GM18498 (cell line): ENCODE measurements around the gene TRAF3IP1.
"Not testable (repeated sequence)": the region's sequence is repeated elsewhere in the genome, so short reads cannot be mapped to it uniquely, and the experiment has no call there.

Source experiments
- ATAC-seq: cut with Tn5 transposase; IDR thresholded peaks from one replicate; pipeline ENCODE4 v1.9.1; 2021; ENCODE audit warnings: mild to moderate bottlenecking, moderate library complexity; ENCODE audit not compliant: unreplicated experiment

Gene TRAF3IP1

DNA sequence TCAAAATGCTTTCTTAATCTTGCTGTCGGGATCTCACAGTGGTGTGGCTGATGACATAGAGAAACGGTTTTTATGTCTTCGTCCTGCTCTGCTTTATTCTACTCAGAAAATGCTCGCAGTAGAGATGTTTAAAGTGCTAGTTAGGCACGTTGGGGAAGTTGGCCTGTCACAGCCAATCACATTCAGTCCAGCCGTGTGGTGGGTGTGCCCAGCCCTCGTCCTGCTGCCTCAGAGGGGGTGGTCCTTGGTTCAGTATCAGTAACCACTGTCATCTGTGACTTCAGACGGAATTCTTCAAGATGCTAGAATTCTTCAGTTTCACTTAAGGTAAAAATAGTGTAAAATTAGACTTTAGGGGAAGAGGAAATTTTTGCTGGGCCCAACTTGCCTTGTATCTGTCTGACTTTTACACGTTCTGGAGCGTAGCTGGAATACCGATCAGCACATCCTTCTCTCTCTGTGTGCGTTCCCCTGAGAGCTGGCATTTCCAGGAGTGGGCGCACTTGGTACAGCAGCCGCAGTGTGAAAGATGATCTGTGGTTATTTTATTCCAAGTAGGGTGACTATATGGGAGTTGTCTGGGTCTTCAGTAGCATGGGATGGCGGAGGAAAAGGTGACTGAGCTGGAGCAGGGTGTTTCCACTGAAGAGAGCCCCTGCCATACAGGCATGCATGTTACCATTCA lies 18.5 kb downstream of the TRAF3IP1 start:
- no peak for ATAC-seq

DNA sequence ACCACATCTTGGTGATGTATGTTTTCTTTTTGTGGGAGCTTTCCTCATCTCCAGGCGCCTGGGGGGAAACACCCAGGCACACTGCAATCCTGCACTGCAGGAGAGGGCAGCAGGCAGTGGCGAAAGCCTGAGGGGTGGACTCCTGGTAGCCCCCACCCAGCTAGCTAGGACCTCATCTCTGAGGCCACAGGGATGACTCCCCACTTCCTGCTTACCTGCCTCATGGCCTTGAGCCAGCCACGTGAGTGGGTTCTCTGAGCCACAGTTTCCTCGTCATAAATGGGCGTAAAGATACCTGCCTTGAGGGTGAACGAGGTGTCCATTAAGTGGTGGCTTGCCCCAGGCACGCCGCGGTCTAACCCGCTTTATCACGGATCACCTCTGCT lies 19.1 kb downstream of the TRAF3IP1 start:
- no peak for ATAC-seq

- ATAC-seq = no peak
Observed at GRCh38 chr2:238339814-238340213, 19.5 kb downstream of the TRAF3IP1 start.

- ATAC-seq = no peak
Observed at GRCh38 chr2:238341536-238341935, 21.2 kb downstream of the TRAF3IP1 start.

DNA sequence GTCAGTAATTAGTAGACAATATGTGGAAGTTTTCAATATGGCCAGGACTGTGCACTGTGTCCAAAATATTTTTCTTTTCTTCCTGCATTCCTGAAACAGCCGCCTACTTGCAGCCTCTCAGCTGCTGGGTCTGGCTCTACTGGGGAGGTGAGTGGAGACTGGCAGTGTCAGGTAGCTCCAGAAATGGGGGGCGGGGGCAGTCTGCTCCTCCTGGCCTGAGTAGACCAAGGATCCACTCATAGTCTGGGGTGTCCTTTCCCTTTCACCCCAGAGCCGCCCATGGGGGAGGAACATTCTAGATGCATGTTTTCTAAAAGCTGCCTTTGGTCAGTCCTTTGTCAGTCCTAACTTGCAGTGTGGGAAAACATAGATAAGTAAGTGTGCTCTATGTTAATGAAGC lies 23.7 kb downstream of the TRAF3IP1 start:
- ATAC-seq = no peak

GRCh38 chr2:238344517-238344916 lies 24.2 kb downstream of the TRAF3IP1 start:
- ATAC-seq = no peak

- ATAC-seq = no peak
Observed at GRCh38 chr2:238345297-238345968, 25.1 kb downstream of the TRAF3IP1 start.

DNA sequence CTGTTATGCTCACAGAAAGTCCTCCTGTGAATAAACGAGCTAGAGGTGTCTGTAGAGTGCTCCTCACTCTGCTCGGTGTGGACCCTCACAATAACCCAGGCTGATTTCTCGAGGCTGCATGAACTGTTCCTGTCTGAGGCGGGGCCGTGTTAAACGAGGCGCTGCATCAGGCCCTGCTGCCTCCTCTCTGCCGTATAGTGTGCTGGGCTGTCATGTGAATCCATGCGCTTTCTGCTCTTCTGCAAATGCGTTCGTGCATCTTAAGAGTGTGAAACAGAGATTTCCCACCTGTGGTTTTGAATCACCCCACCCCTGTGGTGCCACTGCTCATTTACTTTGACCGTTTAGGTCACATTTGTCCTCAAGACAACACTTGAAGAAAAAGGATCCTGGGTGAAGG lies 26.2 kb downstream of the TRAF3IP1 start:
- no peak for ATAC-seq

DNA sequence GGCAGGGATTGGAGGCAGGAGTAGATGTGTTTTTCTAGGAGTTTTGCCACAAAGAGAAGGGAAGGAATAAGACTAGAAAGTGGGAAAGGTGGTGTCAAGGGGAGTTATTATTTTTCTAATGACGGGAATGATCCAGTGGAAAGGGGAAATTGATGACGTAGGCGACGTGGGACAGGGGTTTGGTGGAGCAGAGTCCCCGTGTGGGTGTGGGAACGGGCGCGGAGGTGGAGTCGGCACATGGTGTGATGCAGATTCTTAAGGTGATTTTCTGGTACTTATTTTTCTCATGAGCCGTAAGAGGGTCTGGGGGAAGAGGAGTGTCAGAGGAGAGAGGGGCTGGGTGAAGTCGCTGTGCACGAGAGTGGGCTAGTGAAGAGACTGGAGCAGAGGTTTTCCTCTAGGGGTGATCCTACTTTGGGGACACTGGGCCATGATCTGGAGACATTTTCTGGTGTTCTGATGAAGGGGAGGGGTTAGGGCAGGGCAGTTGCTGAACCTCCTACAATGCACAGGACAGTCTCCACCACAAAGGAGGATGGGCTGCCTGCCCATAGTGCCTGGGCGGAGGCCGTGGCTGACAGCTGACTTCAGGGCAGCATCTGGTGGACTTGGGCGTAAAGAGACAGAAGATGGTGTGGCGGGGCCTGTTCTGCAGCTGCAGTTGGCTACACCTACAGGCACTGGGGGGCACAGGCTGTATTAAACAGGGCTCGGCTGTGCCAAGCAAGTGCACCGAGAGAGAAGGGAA lies 30.0 kb downstream of the TRAF3IP1 start:
- ATAC-seq = no peak

DNA sequence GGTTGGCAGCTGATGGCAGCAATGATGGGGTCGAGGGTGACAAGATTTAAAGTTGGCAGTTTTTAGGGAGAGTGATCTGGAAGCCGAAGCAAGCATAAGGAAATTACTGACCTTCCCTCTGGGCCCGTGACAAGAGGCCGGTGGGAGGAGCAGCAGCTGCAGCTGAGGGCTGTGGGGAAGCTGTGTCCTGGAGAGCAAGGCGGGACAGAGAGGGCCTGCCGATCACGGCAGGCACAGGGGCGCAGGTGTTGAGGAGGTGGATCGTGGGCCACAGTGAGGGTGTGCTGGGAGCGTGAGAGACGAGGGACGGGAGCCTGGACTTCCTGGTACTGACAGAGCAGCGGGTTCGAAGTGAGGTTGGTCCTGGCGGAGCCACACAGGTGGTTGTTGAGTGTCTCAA lies 31.0 kb downstream of the TRAF3IP1 start:
- no peak for ATAC-seq

DNA sequence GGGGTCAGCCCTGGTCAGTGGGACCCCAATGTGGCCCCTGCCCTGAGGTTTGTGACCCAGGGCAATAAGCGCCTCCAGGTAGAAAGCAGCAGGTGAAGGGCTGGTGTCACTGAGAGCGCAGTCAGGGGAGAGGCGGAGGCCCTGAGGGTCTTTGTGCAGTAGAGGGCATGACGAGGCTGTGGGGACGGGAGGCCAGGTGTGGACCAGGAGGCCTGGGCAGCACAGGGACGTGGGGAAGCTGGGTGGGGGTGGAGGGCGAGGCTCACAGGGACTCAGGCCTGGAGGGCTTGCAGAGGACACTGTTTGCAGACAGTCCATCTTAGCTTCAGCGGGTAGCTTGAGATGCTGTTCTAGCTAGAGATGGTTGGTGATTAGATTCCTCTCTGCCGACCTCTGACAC lies 32.0 kb downstream of the TRAF3IP1 start:
- no peak for ATAC-seq

GRCh38 chr2:238358769-238359168 lies 38.5 kb downstream of the TRAF3IP1 start:
- ATAC-seq = no peak

- ATAC-seq = no peak
Observed at GRCh38 chr2:238359403-238359802, 39.1 kb downstream of the TRAF3IP1 start.

- ATAC-seq = no peak
Observed at GRCh38 chr2:238361877-238362276, 41.6 kb downstream of the TRAF3IP1 start.

DNA sequence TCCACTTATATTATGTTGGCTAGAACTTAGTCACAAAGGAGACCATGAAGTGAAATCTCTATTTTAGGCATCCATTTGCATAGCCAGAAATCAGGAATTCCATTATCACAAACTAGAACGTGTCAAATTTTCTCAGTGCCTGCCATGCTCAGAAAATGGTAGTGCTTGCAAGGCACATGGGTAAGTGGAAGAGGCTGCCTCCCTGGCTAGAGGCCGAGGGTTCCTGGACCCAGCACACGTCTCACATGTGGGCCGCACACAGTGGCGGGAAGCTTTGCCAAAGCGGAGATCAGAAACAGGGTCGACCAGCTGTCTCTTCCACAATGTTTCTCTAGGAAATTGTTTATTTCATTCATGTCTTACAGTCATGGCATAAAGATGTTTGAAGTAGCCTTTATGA lies 42.3 kb downstream of the TRAF3IP1 start:
- ATAC-seq = no peak

DNA sequence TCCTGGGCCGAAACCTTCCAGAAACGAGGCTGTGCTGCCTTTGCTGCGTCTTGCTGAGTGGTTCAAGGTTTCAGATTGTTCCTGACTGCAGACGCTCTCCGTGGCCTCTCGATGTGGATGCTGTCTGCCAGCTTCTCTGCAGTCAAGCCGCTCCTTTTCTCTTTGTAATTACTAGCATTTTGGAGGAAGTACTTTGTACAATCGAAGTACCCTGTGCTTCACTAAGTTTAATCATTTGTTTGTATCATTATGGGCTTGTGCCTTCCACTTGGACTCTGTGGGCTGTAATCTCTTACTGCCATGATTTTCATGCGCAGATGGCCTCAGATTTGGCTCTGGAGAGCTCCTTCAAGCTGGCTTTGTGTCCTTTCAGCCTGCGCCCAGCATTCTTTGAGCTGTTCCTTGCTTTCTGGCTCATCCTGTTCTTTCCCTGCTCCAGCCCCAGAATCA lies 49.3 kb downstream of the TRAF3IP1 start:
- ATAC-seq = no peak

DNA sequence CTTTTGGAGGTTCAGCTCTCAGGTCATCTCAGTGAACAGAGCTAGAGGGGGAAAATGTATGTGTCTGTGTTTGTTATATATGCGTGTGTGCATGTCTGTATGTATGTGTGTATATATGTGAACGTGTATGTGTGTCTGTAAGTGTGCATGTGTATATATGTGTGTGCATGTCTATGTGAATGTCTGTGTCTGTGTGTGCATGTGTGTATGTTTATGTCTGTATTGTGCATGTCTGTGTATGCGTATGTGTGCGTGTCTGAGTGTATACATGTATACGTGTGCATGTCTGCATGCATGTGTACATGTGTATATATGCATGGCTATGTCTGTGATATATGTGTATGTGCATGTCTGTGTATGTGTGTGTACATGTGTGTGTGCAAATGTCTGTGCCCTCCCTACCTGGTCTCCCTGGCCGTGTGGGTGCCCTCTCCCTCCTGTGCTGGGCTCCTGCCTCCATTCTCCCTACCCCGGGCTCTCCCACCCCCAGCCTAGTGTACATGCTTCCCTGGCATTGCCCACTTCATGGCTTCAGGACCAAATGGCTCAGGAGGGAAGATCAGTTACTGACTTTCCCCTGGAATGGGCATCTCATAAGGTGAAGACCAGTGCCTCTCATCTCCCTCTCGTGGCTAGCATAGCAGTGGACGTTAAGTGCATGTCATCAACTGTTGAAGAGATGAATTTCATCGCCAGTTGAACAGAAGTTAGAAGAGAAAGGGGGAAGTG lies 49.9 kb downstream of the TRAF3IP1 start:
- ATAC-seq = no peak

- no peak for ATAC-seq
Observed at GRCh38 chr2:238370823-238371372, 50.6 kb downstream of the TRAF3IP1 start.

DNA sequence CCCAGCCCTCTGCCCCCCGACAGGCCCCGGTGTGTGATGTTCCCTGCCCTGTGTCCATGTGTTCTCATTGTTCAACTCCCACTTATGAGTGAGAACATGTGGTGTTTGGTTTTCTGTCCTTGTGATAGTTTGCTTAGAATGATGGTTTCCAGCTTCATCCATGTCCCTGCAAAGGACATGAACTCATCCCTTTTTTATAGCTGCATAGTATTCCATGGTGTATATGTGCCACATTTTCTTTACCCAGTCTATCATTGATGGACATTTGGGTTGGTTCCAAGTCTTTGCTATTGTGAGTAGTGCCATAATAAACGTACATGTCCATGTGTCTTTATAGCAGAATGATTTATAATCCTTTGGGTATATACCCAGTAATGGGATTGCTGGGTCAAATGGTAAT lies 52.0 kb downstream of the TRAF3IP1 start:
- ATAC-seq = not testable (repeated sequence)

GRCh38 chr2:238376884-238377391 lies 56.6 kb downstream of the TRAF3IP1 start:
- ATAC-seq = no peak
